Small intestine (tissue), 7 donors: ENCODE measurements around the gene MACF1. TPM values are rescaled to one million over a fixed set of nuclear protein-coding genes. Genes with fewer than 3 reads are reported as not detected.
A peak's percentile ranks its signal among the peaks of the same experiment; 100 is the strongest.

Experiments used
- DNase-seq, 2 donors: peaks; one replicate each; pipeline versions ENCODE4 v3.0.0 to v3.0.0-alpha.2; 2013
- FAIRE-seq: peaks from 2 replicates; lab custom pipeline; 2012; peaks lifted over from hg19 to GRCh38; lab: Jason Lieb, UNC
- H3K27ac ChIP-seq, 3 donors: one replicate each; pipeline ENCODE4 v1.5.1; 2013; ENCODE audit warnings: low read length in 2 of 3, mild to moderate bottlenecking in 2 of 3, control low read depth in 1 of 3, inconsistent platforms in 1 of 3, low read depth in 1 of 3, moderate library complexity in 1 of 3
- H3K27me3 ChIP-seq, 3 donors: one replicate each; pipeline ENCODE4 v1.6.1; 2013; ENCODE audit warnings: low read length in 3 of 3, inconsistent platforms in 1 of 3; ENCODE audit not compliant: control insufficient read depth in 3 of 3, insufficient read depth in 3 of 3
- H3K36me3 ChIP-seq, 3 donors: one replicate each; pipeline ENCODE4 v1.6.1; 2013; ENCODE audit warnings: low read length in 3 of 3, inconsistent platforms in 1 of 3, low read depth in 1 of 3, mild to moderate bottlenecking in 1 of 3, moderate library complexity in 1 of 3; ENCODE audit not compliant: control insufficient read depth in 3 of 3, insufficient read depth in 2 of 3
- H3K4me1 ChIP-seq, 3 donors: one replicate each; pipeline ENCODE4 v1.6.1; 2013; ENCODE audit warnings: low read length in 2 of 3, inconsistent platforms in 1 of 3, low read depth in 1 of 3, mild to moderate bottlenecking in 1 of 3, moderate library complexity in 1 of 3; ENCODE audit not compliant: control insufficient read depth in 3 of 3, insufficient read depth in 2 of 3
- H3K4me3 ChIP-seq, 3 donors: one replicate each; pipeline ENCODE4 v1.5.1; 2013; ENCODE audit warnings: low read length in 3 of 3, control low read depth in 1 of 3, inconsistent platforms in 1 of 3, low read depth in 1 of 3, mild to moderate bottlenecking in 1 of 3, moderate library complexity in 1 of 3
- H3K9me3 ChIP-seq, 2 donors: one replicate each; pipeline ENCODE4 v1.6.1; 2013; ENCODE audit warnings: low read depth in 1 of 2, low read length in 1 of 2; ENCODE audit not compliant: control insufficient read depth in 2 of 2, insufficient read depth in 1 of 2
- WGBS, 3 donors: extraction: QIAGEN DNeasy Blood & Tissue Kit; methylation state at CpG; one replicate each; pipeline ENCODE4 v1.1.7; 2013; 5-methylcytosine and 5-hydroxymethylcytosine counted together
- polyA plus RNA-seq, 4 donors: library from polyadenylated mRNA; stranded (reverse) in 3 of 4; unstranded in 1 of 4; fragments of 200-250 nt in 3 of 4; fragments of 120-200 nt in 1 of 4; gene quantifications; one replicate each; pipeline versions ENCODE4 v1.2.1 to v1.2.3, GENCODE V29; 2013
- donor health status: healthy with polysubstance abuse.
- donor health status: control.
- donor health status: control.
- donor health status: Bipolar disorder and iron deficiency.
- donor health status: healthy.

MACF1 gene
- polyA plus RNA-seq, 4 donors, result 18.1 to 64.8 (median 34.6) TPM

DNA sequence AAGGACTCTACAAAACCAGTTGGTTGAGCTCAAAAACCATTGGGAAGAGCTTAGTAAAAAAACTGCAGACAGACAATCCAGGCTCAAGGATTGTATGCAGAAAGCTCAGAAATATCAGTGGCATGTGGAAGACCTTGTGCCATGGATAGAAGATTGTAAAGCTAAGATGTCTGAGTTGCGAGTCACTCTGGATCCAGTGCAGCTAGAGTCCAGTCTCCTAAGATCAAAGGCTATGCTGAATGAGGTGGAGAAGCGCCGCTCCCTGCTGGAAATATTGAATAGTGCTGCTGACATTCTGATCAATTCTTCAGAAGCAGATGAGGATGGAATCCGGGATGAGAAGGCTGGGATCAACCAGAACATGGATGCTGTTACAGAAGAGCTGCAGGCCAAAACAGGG lies 183.0 kb downstream of the MACF1 start:
- Histone ChIP-seq H3K9me3 (no peaks in the 10 kb centered on the region), H3K27ac (peak overlapping the region in 1 of 3 donors; percentile 8), H3K36me3 (peaks cover 10 to 46% (median 13%) of the 10 kb centered on the region in 3 donors), H3K4me3 (no peak overlapping the region), H3K4me1 (peaks cover 0 to 8% (median under 1%) of the 10 kb centered on the region in 3 donors), H3K27me3 (no peaks in the 10 kb centered on the region)
- DNase-seq (peak; percentile 29 to 56), FAIRE-seq (no peak)
- WGBS, 3 donors, result 44 to 82% (median 60%) methylated on average over 4 of the region's 4 CpGs

DNA sequence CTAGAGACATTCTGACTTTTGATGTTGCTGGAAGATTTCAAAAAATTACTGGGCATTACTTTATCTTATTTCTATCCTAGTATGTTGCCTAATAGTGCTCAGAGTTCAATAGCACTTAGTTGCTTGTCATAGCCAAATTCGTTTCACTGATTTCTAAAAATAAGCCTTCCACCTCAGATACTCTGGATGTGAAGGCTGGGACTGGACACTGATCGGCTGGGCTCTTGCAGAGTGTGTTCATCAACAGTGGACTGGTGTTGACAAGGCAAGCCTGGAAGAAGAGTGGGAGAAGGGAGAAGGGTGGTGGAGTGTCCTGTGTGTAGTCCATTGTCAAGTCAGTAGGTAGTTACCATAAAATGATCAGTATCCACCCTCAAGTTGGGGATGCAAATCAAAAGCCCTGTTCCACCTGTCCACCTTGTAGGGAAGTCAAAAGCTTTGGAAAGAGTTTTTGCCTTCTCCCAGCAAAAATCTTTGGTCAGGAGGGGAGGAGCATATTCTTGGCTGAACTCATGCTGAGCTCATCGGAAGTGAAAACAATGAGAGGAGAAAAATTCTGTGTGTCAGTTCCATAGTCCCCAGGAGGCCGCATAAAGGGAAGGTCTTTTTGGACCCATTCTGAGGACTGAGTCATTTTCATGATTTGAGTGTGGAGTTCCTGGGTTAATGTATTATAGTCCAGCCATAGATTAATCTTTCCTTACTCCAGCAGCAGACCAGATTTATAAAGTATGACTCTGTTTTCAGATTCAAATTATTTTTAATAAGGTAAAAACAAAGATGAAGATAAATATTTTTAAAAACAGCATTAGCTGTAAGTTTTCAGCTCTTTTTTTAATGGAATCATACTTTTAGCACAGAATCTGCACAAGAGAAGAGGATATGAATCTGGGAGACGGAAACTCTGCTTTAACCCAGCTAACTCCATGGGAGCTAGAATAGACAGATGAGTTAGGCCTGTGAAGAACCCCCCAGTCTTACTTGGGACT lies 187.5 kb downstream of the MACF1 start:
- no peak for FAIRE-seq
- peaks cover 6 to 25% (median 9%) of the 10 kb centered on the region in 3 donors for H3K36me3 ChIP-seq
- no peak overlapping the region for H3K4me3 ChIP-seq
- peaks cover 6 to 37% (median 23%) of the 10 kb centered on the region in 3 donors for H3K4me1 ChIP-seq
- 40 to 52% (median 43%) methylated on average over 5 of the region's 5 CpGs for WGBS, 3 donors
- H3K27ac ChIP-seq, result peak overlapping the region; percentile 4 to 77 (median 73)
- H3K9me3 ChIP-seq, result no peaks in the 10 kb centered on the region
- peak; percentile 56 to 66 for DNase-seq
- H3K27me3 ChIP-seq, result no peaks in the 10 kb centered on the region

DNA sequence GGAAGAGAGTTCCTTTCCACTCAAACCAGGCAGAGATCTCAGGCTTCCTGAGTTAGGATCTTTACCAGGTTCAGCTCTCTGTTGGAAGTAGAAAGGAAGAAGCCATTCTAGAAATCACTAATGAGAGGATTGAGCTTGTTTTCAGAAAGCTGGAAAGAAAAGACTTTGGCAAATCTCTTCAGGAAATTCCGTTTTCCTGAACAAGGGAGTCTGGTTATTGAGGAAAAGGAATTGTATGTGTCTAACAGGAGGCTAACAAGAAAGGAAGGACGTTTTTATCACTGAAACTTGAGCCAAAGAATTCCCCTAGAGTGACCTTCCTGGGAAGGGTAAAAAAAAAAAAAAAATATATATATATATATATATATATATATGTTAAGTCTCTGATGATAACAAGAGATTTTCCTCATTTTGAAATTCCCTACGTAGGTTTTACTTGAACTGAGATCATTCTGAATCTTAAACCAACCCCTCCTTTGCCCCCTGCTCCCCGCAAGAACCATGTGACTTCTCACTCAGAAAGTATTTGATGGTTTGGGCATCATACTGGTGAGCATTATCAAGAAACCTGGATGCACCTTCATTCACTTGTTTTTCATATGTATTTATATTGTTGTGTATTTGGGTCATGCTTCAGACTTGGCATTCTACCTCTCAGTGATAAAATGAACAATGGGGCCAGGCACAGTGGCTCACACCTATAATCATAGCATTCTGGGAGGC lies 188.5 kb downstream of the MACF1 start:
- no peak for FAIRE-seq
- Histone ChIP-seq H3K4me3 (no peak overlapping the region), H3K36me3 (peaks cover 2 to 17% (median 3%) of the 10 kb centered on the region in 3 donors), H3K27me3 (no peaks in the 10 kb centered on the region), H3K9me3 (no peaks in the 10 kb centered on the region), H3K27ac (peak overlapping the region; percentile 4 to 77 (median 69)), H3K4me1 (peaks cover 6 to 39% (median 25%) of the 10 kb centered on the region in 3 donors)
- DNase-seq, result no peak
- WGBS, 3 donors, result 62 to 75% (median 64%) methylated on average over 4 of the region's 4 CpGs

DNA sequence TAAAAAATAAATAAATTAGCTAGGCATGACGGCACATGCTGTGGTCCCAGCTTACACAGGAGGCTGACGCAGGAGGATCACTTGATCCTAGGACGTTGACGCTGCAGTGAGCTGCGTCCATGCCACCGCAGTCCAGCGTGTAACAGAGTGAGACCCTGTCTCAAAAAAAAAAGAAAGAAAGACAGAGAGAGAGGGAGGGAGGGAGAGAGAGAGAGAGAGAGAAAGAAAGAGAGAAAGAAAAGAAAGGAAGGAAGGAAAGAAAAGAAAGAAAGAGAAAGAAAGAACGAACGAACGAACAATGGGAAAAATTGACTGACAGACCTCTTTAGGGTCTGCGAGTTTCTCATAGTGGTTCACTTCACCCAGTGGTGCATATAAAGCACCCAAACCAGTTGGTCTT lies 189.2 kb downstream of the MACF1 start:
- peak overlapping the region in 1 of 3 donors; percentile 90 for H3K27ac ChIP-seq
- no peak overlapping the region for H3K4me3 ChIP-seq
- no peak for FAIRE-seq
- WGBS, 3 donors, result 94 to 97% (median 95%) methylated on average over 11 of the region's 11 CpGs
- DNase-seq, result no peak
- no peaks in the 10 kb centered on the region for H3K27me3 ChIP-seq
- H3K9me3 ChIP-seq, result no peaks in the 10 kb centered on the region
- H3K4me1 ChIP-seq, result peaks cover 6 to 45% (median 31%) of the 10 kb centered on the region in 3 donors
- peaks cover 0 to 12% (median 2%) of the 10 kb centered on the region in 3 donors for H3K36me3 ChIP-seq

DNA sequence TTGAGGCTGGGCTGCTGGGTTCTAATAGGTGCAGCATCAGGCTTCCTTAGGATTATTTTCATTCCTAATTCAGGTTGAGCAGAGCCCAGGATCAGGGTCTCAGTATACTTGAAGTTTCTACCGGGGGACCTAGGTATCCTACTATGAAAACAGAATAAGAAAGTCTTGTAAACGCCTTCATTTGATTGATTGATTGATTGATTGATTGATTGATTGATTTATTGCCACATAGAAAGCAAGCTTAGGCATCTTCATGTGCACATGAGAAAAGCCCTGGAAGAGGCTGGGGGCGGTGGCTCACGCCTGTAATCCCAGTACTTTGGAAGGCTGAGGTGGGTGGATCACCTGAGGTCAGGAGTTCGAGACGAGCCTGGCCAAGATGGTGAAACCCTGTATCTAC lies 189.6 kb downstream of the MACF1 start:
- peak overlapping the region in 1 of 3 donors; percentile 90 for H3K27ac ChIP-seq
- WGBS, 3 donors, result 36 to 71% (median 47%) methylated on average over 6 of the region's 6 CpGs
- no peaks in the 10 kb centered on the region for H3K27me3 ChIP-seq
- no peak for DNase-seq
- no peak overlapping the region for H3K4me3 ChIP-seq
- H3K9me3 ChIP-seq, result no peaks in the 10 kb centered on the region
- H3K4me1 ChIP-seq, result peaks cover 6 to 49% (median 35%) of the 10 kb centered on the region in 3 donors
- peaks cover 0 to 8% (median 2%) of the 10 kb centered on the region in 3 donors for H3K36me3 ChIP-seq
- no peak for FAIRE-seq

DNA sequence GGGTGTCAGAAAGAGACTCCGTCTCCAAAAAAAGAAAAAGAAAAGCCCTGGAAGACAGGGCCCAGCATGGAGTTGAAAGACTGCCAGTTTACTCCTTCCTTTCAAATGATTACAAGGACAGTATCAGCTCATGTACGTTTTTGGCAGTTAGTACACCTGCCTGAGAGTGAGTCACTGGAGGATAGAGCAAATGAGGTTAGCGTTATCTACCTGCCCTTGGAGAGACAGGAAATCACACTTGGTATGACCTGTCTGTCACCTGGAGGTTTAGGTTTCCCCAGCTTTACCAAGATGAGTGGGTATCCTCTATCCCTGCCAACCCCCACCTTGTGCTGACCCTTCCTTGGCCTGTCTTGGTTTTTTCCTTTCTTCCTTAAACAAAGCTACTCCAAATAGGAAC lies 190.1 kb downstream of the MACF1 start:
- FAIRE-seq (no peak), DNase-seq (peak; percentile 74 to 92)
- H3K4me1 ChIP-seq, result peaks cover 6 to 49% (median 36%) of the 10 kb centered on the region in 3 donors

DNA sequence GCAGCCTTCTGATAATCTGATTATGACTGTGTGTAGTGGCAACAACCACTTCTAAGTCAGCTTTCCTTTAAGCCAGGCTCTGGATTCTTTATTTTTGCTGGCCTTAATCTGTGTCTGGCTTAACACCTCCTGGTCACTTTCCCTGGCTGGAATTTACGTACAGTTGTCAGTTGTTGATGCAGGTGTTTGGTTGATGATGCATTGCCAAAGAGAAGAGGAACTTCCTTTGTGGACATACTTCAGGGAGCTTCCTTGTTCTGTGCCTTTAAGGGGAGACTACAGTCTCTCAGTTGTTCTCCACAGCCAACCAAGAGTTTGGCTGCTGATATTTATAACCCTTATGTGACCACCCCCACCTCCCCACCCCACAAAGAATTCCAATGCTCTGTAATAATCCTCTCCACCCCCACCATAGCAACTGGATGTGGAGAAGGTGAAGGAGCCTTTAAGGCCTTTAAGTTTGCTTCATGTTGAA lies 190.9 kb downstream of the MACF1 start:
- Histone ChIP-seq H3K9me3 (no peaks in the 10 kb centered on the region), H3K27me3 (no peaks in the 10 kb centered on the region), H3K4me1 (peaks cover 6 to 49% (median 36%) of the 10 kb centered on the region in 3 donors), H3K36me3 (peaks cover 0 to 3% (median 0%) of the 10 kb centered on the region in 3 donors), H3K4me3 (no peak overlapping the region), H3K27ac (peak overlapping the region; percentile 9 to 90 (median 48))
- DNase-seq (peak; percentile 58 to 59), FAIRE-seq (no peak)
- 0 to 17% (median 12%) methylated on average over 1 of the region's 1 CpG for WGBS, 3 donors

More for the DNA sequence above, 190.1 kb downstream of the MACF1 start:
- no peak overlapping the region for H3K4me3 ChIP-seq
- H3K9me3 ChIP-seq, result no peaks in the 10 kb centered on the region
- 6 to 23% (median 12%) methylated on average over 3 of the region's 3 CpGs for WGBS, 3 donors
- H3K36me3 ChIP-seq, result peaks cover 0 to 5% (median 0%) of the 10 kb centered on the region in 3 donors
- peak overlapping the region in 2 of 3 donors; percentile 48 to 90 for H3K27ac ChIP-seq
- no peaks in the 10 kb centered on the region for H3K27me3 ChIP-seq

DNA sequence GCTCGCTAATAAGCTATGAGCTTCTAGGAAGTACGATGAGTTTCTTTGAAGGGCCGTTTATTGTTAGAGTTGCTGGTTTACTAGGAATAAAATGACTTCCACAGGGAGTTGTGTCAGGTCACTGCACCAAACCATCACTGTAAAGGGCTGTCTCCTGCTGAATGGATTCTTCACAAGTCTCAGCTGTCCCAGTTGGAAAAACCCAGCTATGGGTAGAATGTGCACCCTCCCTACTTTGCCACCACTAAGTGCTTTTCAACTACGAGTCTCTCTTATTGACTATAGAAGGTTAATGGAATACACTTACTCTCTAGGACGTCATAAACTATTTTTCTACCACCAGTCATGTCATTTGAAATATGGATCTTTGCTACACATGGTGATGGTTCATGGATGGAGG lies 192.2 kb downstream of the MACF1 start:
- Histone ChIP-seq H3K36me3 (peaks cover 0 to 3% (median 0%) of the 10 kb centered on the region in 3 donors), H3K27ac (peak overlapping the region in 1 of 3 donors; percentile 4), H3K4me3 (no peak overlapping the region), H3K27me3 (no peaks in the 10 kb centered on the region), H3K9me3 (no peaks in the 10 kb centered on the region), H3K4me1 (peaks cover 6 to 46% (median 36%) of the 10 kb centered on the region in 3 donors)
- 77 to 82% (median 79%) methylated on average over 5 of the region's 5 CpGs for WGBS, 3 donors
- DNase-seq (no peak), FAIRE-seq (no peak)
